NCI-H187 (cell line): ENCODE measurements around the gene ECEL1.

Experiments
- DNase-seq, 2 experiments: peaks; one replicate each; lab custom pipeline; 2025; lab: John Stamatoyannopoulos, UW

The ECEL1 gene

GRCh38 chr2:232522623-232523401 is 35.2 kb upstream of the ECEL1 start:
- no peak for DNase-seq

DNA sequence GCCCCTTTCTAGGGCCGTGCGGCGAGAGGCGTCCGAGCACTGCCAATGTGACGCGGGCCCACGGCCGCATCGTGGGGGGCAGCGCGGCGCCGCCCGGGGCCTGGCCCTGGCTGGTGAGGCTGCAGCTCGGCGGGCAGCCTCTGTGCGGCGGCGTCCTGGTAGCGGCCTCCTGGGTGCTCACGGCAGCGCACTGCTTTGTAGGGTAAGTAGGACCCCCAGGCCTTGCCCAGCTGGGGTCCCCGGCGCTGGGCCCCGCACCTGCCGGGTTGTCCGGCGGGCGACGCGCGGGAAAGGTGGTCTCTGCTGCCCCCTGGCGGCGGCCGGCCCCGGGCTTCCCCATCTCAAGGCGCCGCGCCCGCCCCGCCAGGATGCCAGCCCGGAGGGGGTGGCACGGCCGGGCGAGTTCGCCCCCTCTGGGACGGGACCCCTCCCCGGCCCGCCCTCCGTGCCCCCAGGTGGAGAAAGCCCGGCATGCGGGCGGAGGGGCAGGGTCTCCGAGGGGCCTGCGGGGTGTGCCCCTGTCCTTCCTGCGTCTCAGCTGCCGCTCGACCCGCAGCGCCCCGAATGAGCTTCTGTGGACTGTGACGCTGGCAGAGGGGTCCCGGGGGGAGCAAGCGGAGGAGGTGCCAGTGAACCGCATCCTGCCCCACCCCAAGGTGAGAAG is 34.5 kb upstream of the ECEL1 start:
- DNase-seq: no peak

- DNase-seq: no peak
Observed at GRCh38 chr2:232521098-232521497, 33.5 kb upstream of the ECEL1 start.

- DNase-seq: no peak
Observed at GRCh38 chr2:232520489-232520888, 32.9 kb upstream of the ECEL1 start.

DNA sequence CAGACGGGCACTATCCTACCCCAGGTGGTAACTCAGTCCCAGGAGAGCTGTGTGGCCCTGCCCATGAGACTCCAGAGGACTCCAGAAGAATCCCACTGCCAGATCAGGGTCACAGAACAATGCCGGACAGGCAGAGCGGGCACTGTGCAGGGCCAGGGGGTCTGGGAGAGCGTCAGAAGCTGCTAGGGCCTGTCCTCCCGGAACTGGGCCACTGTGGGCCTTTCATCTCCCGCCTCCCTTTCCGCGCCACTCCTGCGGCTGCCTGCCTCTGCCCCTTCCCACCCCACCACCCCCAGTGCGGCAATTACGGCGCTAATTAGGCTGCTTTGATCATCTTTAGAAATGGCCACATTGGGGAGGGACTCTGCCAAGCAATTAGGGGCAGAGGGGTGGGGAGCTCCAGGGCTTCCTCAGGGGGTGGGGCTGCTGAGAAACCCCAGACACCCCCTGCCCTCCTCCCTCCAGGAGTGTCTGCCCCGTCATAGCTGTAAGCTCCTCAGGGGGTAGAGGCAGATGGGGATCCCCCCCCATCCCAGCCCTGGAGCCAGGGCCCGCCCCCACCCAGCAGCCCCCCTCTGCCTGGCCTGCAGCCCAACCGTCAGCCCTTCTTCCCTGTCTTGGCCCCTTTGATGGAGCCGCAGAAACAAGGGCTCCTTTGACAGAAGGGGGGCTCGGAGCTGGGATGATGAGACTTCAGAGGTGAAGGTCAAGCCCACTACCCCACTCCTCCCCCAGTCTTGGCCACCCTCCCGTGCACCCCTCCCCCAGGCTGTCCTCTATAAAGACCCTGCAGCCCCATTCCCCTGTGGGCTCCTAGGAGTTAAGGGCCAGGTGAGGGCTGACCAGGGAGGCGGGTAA is 32.2 kb upstream of the ECEL1 start, which contains the start of gene PRSS56:
TSS of gene PRSS56 (plus strand) at position 808 of the 858 bp plus-strand sequence. CDS start 211 bp downstream, outside the sequence.
- DNase-seq: no peak

- no peak for DNase-seq
Observed at GRCh38 chr2:232518844-232519243, 31.2 kb upstream of the ECEL1 start.

- no peak for DNase-seq
Observed at GRCh38 chr2:232516551-232516950, 28.9 kb upstream of the ECEL1 start.

DNA sequence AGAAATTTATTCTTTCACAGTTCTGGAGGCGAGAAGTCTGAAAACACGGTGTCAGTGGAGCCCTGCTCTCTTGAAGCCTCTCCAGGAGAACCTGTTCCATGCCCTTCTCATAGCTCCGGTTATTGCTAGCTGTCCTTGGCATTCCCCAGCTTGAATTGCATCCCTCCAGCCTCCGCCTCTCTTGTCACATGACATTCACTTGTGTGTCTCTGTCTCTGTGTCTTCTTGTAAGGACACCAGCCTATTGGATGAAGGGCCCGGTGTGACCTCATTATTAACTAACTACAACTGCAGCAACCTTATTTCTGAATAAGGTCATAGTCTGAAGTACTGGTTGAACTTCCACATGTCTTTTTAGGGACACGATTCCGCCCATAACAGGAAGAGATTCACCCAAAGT is 28.0 kb upstream of the ECEL1 start:
- no peak for DNase-seq

DNA sequence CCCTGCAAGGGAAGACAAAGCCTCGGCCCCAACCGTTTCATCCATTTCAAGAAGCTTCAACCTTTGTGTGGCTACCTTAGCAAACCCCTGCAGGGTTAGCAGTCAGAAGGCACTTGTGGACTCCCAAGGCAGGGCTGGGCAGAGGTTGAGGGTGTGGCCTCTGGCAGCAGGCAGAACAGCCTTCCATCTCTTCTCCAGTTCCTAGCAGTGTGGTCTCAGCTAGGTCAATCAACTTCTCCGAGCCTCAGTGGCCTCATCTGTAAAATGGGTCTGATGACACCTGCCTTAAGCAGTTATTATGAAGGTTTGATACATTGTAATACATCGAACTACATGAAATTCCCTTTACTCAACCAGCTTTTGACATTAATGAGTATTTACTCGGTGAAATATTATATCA is 25.7 kb upstream of the ECEL1 start:
- no peak for DNase-seq

DNA sequence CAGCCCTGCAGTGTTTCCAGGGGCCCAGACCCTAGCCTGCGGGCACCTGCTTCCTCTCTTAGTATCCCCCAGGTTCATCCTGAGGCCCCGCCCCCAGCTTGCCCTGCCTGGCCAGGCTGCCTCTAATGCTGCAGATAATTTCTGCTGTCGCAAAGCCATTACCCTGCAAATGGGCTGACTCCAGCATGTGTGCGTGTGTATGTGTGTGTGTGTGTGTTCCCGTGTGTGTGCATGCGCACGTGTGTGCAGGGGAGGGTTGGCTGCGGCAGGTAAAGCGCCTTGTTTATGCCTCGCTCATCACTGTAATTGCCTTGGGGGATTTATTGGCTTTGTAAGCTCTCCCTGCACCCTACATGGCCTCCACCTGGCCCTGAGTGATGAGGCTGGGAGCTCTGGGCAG is 25.0 kb upstream of the ECEL1 start:
- DNase-seq: no peak

DNA sequence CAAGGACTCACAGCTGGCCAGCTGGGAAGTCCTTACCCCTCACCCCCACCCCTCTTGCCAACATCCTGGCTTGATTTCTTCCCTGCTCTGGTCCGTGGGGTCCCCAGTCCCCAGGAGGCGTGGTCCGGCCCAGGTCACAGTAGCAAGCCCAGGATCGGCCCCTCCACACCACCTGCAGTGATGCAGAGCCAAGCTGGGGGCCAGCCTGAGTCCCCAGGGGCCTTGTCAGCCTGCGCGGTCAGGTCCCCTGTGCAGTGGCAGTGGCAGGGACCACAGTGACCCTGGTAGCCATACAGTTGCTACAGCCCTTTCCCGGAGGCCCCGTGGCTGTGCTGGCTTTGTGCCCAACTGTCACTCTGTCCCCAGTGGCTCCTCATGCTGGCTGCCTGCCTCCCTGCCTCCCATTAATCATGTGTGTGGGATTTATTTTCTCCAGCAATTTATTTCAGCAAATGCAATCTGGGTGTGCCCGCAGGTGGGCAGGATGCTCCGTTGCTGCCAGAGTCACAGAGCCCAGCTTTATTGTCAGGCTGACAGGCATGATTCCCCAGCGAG is 23.8 kb upstream of the ECEL1 start:
- no peak for DNase-seq

DNA sequence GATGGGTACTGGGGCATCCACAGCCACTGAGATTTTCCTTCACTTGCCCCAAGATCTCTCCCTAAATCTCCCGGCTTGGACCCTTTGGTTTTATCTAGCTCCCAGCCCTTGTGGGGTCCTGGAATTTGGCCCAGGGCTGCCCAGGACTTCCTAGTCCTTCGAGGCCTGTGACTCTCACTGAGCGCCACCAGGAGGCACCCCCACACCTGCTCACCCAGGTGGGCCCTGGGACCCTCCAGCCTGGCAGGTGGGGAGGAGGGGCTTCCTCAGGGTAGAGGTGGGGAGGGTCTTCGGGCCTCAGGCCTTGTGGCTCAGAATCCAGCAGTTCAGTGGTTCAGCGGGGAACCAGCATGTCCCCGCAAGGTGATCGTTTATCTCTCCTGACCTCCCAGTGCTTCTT is 20.6 kb upstream of the ECEL1 start:
- DNase-seq: no peak

DNA sequence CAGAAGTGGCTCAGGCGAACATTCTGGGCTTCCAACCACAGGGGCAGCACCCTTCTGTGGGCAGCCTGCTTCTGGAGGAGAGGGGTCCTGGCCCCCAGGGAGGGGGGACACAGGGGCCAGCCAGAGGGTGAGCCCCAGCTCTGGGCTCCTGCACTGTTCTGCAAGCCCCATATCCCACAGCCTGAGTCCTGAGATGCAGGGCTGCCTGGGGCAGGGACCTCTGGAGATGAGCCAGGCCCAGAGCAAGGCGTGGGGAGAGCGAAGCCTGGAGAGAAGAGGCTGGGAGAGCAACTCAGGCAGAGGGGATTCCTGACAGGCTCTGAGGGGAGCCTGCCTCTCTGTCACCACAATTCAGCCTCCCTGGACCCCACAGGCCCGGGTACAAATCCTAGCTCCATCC is 19.1 kb upstream of the ECEL1 start:
- no peak for DNase-seq

DNA sequence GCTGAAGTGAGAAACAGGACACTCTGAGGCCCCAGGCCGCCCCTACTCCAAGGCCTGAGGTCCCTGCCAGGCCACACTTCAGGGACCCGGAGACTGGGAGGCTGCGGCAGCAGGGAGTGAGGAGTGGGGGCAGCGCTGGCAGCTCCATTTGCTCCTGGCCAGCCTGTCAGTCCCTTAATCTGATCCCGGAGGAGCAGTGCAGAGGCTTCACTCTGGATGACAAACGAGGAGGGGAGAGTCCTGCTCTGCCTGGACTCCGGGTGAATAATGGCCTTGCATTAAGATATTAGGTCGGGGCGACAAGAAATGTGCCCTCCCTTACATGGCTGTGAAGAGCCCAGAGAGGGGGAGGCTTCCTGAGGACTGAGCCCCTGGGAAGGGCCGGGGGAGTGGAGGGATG is 18.2 kb upstream of the ECEL1 start:
- DNase-seq: no peak

DNA sequence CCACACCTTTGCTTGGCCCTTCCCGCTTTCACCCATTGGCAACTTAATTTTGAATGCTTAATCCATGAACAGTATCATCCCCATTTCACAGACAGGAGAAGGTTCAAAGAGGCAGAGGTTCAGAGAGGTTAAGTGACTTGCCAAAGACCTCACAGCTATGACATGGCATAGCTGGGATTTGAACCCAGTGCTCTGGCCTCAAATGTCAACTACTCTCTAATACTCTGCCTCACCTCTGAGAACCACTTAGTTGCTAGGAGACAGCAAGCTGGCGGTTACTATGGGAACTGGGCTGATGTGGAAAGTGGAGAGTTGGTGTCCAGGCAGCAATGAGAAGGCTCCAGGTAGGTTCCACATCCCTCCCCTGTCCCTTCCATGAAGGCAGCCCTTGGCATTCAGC is 16.8 kb upstream of the ECEL1 start:
- no peak for DNase-seq

- no peak for DNase-seq
Observed at GRCh38 chr2:232503809-232504323, 16.2 kb upstream of the ECEL1 start.

DNA sequence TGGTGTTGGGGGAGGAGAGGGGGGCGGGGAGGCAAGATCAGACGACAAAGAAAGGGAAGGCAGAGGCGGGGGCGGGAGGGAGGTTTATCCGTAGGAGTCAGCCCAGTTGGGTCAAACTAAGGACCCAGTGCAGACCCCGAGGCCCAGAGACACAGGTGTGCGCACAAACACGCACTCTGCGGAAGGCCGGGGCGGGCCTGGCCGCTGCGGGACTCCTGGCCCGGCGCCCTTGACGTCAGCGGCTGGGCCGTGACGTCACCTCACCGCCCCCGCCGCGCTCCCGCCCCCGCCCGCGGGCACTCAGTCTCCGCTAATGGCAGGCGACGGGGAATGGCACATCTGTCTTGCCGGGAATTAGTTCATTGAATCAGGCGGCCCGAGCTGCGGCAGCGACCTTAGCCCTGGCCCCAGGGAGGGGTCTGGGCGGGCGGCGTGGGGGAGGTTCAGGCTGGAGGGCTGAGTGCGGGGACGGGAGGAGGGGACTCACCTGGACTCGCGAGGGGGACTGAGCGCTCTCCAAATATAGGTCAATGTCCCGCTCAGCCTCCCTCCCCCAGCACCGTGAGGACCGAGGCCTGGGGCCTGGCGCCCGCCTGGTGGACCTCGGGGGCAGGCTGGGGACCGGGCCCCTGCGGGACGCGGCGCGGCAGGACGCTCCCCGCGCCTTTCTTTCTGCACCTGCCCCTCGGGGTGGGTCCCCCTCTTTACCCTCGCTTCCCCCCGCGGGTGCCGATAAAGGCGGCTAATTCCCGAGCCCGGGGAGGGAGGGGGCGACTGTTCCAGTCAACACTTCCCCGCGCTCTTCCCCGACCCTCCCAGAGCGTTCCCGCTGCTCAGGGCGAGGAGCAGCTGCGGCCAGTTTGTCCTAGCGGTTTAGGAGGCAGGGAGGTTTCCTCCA is 15.5 kb upstream of the ECEL1 start:
- DNase-seq: no peak

- no peak for DNase-seq
Observed at GRCh38 chr2:232502511-232502910, 14.9 kb upstream of the ECEL1 start.

GRCh38 chr2:232501794-232502390 is 14.3 kb upstream of the ECEL1 start:
- DNase-seq: no peak

DNA sequence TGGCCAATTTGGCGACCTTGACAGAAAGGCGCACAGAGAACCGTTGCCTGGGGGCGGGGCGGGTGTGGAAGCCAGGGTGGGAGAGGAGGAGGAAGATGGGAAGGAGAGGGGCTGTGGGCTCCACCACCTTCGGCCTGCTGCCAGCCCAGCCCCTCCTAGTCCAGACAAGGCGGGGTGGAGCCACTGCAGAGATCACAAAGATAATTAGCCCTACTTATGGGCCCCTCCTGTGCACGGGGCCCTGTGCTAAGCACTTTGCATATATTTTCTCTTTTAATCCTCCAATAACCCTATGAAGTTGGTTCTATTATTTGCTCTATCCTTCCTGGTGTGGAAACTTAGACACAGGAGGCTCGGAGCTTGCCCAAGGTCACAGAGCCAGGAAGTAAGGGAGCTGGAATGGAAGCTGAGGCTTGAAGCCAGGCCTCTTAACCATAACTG is 13.7 kb upstream of the ECEL1 start:
- no peak for DNase-seq

DNA sequence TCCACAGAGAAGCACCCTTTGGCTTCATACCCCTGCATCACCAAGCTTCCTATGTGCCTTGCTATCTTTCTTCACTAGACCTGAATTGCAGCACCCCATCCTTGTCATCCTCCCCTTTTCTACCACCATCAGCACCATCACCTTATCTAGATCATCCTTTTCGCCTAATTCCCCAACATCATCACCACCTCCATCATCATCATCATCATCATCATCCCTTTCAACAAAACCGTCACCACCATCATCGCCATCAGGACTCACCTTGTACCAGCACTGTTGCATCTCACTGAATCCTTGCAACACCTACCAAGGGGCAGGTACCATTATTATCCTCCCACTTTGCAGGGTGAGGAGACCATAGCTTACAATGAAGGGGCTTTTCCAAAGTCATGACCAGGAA is 10.8 kb upstream of the ECEL1 start:
- DNase-seq: no peak
